NAMALWA (cell line): Measurements from ENCODE around the gene TMEM14C.
"Not testable (repeated sequence)": the region's sequence is repeated elsewhere in the genome, so short reads cannot be mapped to it uniquely, and the experiment has no call there.

Experiments used
- DNase-seq: peaks from one replicate; pipeline ENCODE4 v3.0.0-alpha.2; 2015; ENCODE audit warnings: low spot score

TMEM14C gene

GRCh38 chr6:10720960-10721849, 1.7 kb upstream of the TMEM14C start:
- peak; percentile 46 for DNase-seq

- DNase-seq = no peak
Observed at GRCh38 chr6:10721850-10722569, 860 bp upstream of the TMEM14C start.

DNA sequence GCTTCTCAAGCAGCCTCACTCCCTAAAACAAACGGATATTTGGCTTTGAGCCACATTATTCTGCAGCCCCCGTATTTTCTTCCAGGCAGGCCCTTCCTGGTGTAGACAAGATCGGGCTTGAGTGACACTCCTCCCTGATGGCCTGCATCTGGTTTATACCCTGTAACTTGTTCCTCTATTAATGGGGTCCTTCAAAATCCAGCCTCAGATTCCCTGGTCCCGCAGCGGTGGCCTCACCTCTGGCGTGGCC, 375 bp upstream of the TMEM14C start:
- no peak for DNase-seq

- DNase-seq = no peak
Observed at GRCh38 chr6:10723567-10723881, 654 bp downstream of the TMEM14C start.

DNA sequence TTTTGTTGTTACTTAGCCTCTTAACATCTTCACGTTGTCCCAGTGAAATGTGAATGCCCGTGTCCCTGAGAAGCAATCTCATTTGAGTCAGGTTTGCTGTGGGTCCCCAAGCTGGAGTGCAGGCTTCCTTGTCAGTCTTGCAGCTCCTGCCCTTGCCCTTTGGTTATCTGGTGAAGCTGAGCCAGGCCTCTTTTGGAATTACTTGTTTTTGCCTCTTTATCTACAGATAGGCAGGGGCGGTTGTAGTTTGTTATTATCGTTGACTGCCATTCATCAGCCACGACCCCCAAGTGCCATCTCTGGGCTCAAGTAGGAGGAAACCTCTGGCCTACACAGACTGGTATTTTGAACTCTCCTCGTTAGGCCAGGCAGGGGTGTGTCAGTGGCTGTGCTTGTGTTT, 2.2 kb downstream of the TMEM14C start:
- no peak for DNase-seq

DNA sequence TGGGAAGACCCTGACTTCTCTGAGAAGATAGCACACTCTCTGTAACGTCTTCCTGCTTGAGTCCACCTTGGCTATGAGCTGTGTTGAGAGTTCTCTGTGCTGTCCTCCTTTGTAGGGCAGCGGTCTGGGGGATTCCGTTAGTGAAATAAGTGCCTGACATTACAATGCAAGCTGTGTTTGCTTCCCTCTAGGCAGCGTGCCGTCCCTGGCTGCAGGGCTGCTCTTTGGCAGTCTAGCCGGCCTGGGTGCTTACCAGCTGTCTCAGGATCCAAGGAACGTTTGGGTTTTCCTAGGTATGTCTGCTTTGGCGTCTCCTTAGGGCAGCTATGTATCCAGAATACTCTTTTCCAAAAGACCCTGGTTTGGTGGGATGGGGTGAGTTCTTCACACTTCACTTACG, 2.8 kb downstream of the TMEM14C start:
- DNase-seq = no peak

DNA sequence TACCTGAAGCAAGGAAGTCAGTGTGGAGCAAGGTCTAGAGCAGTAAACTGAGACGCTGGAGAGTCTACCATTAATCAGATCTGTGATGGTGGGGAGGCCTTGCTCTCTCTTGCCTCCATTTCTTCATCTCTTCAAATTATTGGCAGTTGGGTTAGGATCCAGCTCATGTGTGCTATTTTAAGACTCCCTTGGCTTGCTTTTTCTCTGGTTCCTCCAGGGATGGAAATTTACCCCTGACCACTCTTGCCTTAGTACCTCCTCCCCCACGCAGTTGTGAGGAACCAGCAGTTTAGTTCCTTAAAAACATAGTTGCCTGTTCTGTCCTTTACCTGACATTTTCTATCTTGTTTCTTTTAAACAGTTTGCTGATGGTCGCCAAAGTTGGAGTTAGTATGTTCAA, 7.4 kb downstream of the TMEM14C start:
- DNase-seq = no peak

GRCh38 chr6:10733151-10733715, 10.4 kb downstream of the TMEM14C start:
- DNase-seq = no peak

- no peak for DNase-seq
Observed at GRCh38 chr6:10733863-10734262, 11.0 kb downstream of the TMEM14C start.

DNA sequence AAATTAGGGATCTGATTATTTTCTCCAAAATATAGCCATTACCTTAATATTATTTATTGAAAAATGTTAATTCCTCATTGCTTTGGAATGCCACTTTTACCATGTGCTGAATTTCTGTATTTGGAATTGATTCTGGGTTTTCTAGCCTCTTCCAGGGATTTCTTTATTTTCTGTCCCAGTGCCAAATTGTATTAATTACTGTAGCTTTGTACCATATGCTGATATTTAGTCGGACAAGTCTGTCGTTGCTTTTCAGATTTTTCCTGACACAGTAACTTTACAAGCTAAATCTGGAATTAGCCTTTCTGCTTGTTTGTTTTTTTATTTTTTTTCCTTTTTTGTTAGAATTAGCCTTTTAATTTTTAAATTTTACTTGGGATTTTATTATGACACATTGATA, 13.9 kb downstream of the TMEM14C start:
- no peak for DNase-seq

GRCh38 chr6:10740061-10740460, 17.2 kb downstream of the TMEM14C start:
- DNase-seq = no peak

DNA sequence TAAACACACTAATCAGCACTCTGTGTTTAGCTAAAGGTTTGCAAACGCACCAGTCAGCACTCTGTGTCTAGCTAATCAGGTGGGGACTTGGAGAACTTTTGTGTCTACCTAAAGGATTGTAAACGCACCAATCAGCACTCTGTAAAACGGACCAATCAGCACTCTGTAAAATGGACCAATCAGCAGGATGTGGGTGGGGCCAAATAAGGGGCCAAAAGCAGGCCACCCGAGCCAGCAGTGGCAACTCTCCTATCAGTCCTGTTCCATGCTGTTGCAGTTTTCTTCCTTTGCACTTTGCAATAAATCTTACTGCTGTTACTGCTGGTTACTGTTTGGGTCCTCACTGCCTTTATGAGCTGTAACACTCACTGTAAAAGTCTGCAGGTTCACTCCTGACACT, 18.8 kb downstream of the TMEM14C start:
- DNase-seq = not testable (repeated sequence)

- DNase-seq = no peak
Observed at GRCh38 chr6:10742251-10742650, 19.4 kb downstream of the TMEM14C start.

- DNase-seq = no peak
Observed at GRCh38 chr6:10743515-10743914, 20.6 kb downstream of the TMEM14C start.

DNA sequence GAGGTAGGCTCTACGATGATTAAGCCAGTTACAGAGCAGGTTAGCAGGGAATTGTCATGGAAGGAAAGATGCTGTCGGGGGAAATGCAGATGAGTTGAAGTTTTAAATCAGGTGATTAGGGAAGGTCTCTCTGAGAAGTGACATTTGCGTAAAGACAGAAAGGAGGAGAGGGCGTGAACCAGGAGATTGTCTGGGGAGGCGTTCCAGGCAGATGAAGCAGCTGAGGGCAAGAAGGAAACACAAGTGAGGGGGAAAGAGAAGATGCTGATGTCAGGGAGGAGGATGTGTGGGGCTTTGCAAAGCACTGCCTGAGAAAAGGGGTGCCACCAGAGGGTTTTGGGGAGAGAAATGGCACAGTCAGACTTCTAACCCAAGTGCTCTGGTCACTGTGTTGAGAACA, 22.2 kb downstream of the TMEM14C start:
- no peak for DNase-seq

GRCh38 chr6:10746915-10747250, 24.0 kb downstream of the TMEM14C start:
- no peak for DNase-seq

DNA sequence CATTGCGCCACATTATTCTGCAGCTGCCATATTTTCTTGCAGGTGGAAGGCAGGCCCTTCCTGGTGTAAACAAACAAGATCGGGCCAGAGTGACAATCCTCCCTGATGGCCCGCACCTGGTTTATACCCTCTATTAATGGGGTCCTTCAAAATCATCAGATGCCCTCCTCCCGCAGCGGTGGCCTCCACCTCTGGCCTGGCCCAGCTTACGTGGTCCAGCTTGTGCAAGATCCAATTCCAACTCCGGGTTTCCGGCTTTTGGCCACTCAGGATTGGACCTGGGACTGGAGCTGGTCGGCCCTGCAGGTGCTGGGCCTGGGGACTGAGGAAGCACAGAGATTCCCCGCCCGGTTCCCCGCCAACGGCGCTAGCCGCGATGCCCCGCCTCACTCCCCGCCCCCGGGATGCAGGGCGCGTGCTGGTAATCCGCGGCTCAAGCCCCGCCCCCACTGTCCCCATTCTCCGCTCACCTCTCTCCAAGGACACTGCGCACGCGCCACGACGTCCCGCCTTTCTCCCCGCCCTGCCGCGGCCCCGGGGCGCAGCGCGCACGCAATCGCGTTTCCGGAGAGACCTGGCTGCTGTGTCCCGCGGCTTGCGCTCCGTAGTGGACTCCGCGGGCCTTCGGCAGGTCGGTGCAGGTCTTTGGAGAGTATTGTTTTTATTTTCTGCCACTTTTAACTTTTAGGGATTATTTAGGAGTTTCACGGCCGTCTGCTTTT, 24.5 kb downstream of the TMEM14C start, which contains the start of gene TMEM14B:
TMEM14B (plus strand) TSS at position 555 of the 722 bp plus-strand sequence. CDS start 1,441 bp downstream, outside the sequence.
- DNase-seq = peak; percentile 97

DNA sequence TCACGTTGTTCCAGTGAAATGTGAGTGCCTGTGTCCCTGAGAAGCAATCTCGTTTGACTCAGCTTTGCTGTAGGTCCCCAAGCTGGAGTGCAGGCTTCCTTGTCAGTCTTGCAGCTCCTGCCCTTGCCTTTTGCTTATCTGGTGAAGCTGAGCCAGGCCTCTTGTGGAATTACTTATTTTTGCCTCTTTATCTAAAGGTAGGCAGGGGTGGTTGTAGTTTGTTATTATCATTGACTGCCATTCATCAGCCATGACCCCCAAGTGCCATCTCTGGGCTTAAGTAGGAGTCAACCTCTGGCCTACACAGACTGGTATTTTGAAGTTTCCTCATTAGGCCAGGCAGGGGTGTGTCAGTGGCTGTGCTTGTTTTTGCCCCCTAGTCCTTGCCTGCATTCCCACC, 26.9 kb downstream of the TMEM14C start:
- DNase-seq = no peak

DNA sequence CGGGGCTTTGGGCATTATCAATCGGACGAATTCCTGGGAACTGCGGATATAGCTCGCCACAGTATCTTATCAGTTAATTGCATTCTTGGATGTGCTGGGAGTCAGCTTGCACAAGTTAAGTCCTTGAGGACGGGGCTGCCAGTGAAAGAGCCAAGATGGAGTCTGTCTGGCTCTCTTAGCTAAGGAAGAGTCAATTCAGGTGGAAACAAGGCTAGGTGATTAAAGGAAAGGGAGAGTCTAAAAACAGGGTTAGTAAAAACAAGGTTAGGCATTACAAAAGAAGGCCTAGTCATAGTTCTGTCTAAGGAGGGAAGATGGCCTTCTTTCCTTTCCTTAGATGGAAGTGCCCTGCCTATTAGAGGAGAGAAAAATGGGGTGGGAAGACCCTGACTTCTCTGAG, 27.7 kb downstream of the TMEM14C start:
- DNase-seq = not testable (repeated sequence)

DNA sequence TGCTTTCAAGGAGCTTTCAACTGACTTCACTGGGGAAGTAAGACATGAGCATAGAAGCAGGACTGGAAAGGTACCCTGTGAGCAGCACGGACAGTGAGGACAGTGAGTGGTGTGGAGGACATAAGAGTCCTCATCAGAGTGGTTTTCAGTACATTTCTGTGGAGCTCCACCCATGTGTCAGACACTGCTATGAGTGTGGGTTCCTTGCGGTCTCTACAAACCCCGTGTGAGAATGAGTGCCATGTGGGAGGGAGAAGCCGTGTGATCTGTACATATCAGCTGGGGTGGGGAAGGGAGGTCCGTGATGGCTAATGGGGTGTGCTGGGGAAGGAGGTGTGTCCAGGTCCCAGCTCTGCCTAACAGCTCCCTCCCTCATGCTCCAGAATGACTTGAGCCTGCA, 28.9 kb downstream of the TMEM14C start:
- not testable (repeated sequence) for DNase-seq

DNA sequence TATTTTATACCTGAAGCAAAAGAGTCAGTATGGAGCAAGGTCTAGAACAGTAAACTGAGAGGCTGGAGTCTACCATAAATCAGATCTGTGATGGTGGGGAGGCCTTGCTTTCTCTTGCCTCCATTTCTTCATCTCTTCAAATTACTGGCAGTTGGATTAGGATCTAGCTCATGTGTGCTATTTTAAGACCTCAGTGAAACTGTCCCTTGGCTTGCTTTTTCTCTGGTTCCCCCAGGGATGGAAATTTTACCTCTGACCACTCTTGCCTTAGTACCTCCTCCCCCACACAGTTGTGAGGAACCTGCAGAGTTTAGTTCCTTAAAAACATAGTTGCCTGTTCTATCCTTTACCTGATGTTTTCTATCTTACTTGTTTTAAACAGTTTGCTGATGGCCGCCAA, 33.2 kb downstream of the TMEM14C start:
- no peak for DNase-seq

DNA sequence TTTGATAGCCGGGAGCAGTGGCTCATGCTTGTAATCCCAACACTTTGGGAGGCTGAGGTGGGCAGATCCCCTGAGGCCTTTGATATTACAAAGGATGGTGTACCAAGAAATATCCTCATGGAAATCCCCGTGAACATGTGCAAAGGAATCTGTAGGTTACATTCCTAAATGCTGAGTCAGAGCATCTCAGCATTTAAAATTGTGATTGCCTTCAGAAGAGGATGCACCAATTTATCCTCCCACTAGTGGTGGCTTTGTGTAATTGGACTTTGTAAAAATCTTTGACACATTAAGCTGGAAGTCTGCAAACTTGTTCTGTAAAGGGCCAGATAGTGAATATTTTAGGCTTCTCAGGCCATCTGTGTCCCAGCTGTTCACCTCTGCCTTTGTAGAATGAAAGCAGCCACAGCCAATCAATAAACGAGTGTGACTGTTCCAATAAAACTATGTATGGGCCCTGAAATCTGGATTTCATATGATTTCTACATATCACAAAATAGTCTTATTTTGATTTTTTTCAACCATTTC, 36.5 kb downstream of the TMEM14C start:
- peak; percentile 74 for DNase-seq
